Thyroid gland (tissue), 4 donors: ENCODE data around the gene PGM2L1. TPM values are rescaled to one million over a fixed set of nuclear protein-coding genes. Genes with fewer than 3 reads are reported as not detected.

Experiments used
- DNase-seq, 2 donors: peaks; one replicate each; pipeline ENCODE4 v3.0.0-alpha.2; 2019
- H3K27ac ChIP-seq, 3 donors: fragments of 200-600 bp; sonication (generic); 1 replicate in 2 of 3; 2 replicates in 1 of 3; pipeline ENCODE4 v1.5.1; 2016 to 2019; ENCODE audit warnings: mild to moderate bottlenecking in 1 of 3, moderate library complexity in 1 of 3
- H3K27me3 ChIP-seq: fragments of 200-600 bp; sonication (generic); one replicate; pipeline ENCODE4 v1.5.1; 2019
- H3K36me3 ChIP-seq, 2 donors: fragments of 200-600 bp; sonication (generic); one replicate each; pipeline ENCODE4 v1.5.1; 2016 to 2019
- H3K4me1 ChIP-seq, 2 donors: fragments of 200-600 bp; sonication (generic); one replicate each; pipeline ENCODE4 v1.5.1; 2017 to 2019
- H3K4me3 ChIP-seq, 3 donors: fragments of 200-600 bp; sonication (generic); replicated peaks in 1 of 3; 1 replicate in 2 of 3; 2 replicates in 1 of 3; pipeline ENCODE4 v1.5.1; 2016; ENCODE audit warnings: mild to moderate bottlenecking in 1 of 3
- H3K9me3 ChIP-seq: fragments of 200-600 bp; sonication (generic); one replicate; pipeline ENCODE4 v1.5.1; 2017
- CTCF ChIP-seq, 6 experiments: fragments of 200-600 bp in 3 of 6; fragments of 450-650 bp in 3 of 6; sonication (generic) in 3 of 6; IDR thresholded peaks; one replicate each; pipeline ENCODE4 v1.5.1; 2016 to 2019; ENCODE audit warnings: antibody characterized with exemption in 6 of 6, mild to moderate bottlenecking in 2 of 6, inconsistent platforms in 1 of 6, moderate library complexity in 1 of 6
- POLR2A ChIP-seq, 2 donors: fragments of 450-650 bp; IDR thresholded peaks; one replicate each; pipeline ENCODE4 v1.6.1; 2017; ENCODE audit warnings: antibody characterized with exemption in 2 of 2, mild to moderate bottlenecking in 2 of 2, moderate library complexity in 1 of 2
- WGBS, 2 donors: methylation state at CpG; one replicate each; pipeline ENCODE4 v1.1.5; 2017; 5-methylcytosine and 5-hydroxymethylcytosine counted together
- intact Hi-C: fragments of 100-400 bp; cut with DNase I; formaldehyde crosslinking; loops from one replicate; pipeline ENCODE4 v1.15.1; 2023
- total RNA-seq, 4 donors: library from RNA; depleted of rRNA; stranded (reverse); fragments of >200 nt; gene quantifications; one replicate each; pipeline ENCODE4 v1.2.3, GENCODE V29; 2016

The PGM2L1 gene
- total RNA-seq, 4 donors from 2014 or later, result 5.0 to 11.4 (median 5.6) TPM

DNA sequence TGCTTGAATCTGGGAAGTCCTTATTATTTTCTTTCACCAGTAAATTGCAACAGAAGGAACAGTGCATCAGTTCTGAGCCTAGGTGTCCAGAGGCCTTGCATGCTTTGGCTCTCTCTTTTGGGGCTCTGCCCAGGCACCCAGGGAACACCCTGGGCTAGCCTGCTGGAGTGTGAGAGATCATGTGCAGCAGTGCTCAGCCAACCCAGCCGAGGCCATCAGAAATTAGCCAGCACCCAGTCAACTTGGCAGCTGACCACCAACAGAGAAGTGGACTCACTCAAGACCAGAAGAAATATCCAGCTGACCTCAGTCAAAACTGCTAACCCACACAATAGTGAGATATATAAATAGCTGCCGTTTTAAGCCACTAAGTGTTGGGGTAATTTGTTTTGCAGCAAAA lies 75.6 kb downstream of the PGM2L1 start:
- Histone ChIP-seq H3K4me1 (peaks cover 50 to 65% of the 10 kb centered on the region in 2 donors), H3K27ac (peak overlapping the region; percentile 44 to 51 (median 45)), H3K9me3 (no peaks in the 10 kb centered on the region), H3K27me3 (no peaks in the 10 kb centered on the region), H3K4me3 (no peak overlapping the region), H3K36me3 (no peaks in the 10 kb centered on the region)
- WGBS, 2 donors, result 7 to 10% methylated on average over 2 of the region's 2 CpGs
- intact Hi-C loops, result no loop called here
- TF ChIP-seq CTCF (IDR thresholded peaks at IDR 0.05), result peak in 1 of 6 experiments; percentile 8
- TF ChIP-seq POLR2A (IDR thresholded peaks at IDR 0.05), result no peak
- peak; percentile 94 to 96 for DNase-seq

DNA sequence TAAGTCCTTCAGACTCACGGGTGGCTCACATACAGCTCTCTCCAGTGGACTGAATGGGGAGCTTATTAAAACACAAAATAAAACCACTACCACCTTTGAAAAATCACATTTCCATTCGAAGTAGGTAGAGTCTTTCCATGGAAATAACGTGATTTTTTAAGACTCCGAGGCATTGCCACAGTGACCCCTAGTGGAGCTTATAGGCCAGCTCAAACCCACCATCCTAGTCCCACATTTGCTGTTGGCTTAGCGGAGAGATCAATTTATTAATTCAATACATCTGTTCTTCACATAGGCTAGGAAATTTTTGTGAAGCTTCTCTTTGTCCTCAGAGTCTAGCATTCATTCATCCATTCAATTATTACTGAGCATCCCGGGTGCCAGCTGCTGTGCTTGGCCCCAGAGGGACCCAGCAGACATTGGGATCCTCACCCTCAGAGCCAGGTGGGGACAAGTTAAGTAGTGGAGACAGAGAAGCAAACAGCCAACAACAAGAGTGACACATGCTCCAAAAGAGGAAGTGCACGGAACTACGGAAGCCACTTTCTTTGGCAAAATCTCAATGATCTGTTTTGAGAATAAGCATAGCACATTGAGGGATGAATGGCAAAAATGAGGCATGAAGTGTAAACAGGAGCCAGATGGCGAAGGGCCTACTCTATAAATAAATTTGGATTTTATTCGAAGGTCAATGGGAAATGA lies 76.6 kb downstream of the PGM2L1 start:
- Histone ChIP-seq H3K9me3 (no peaks in the 10 kb centered on the region), H3K4me1 (peaks cover 43 to 55% of the 10 kb centered on the region in 2 donors), H3K27me3 (no peaks in the 10 kb centered on the region), H3K27ac (peak overlapping the region in 2 of 3 donors; percentile 44 to 51), H3K4me3 (no peak overlapping the region), H3K36me3 (no peaks in the 10 kb centered on the region)
- 39 to 45% methylated on average over 10 of the region's 10 CpGs for WGBS, 2 donors
- DNase-seq, result peak in 1 of 2 donors; percentile 39
- intact Hi-C loops, result no loop called here
- TF ChIP-seq CTCF (IDR thresholded peaks at IDR 0.05) (peak in 4 of 6 experiments; percentile 34 to 56 (median 49)), POLR2A (IDR thresholded peaks at IDR 0.05) (no peak)

GRCh38 chr11:74320538-74320937 lies 77.7 kb downstream of the PGM2L1 start:
- intact Hi-C loops, result no loop called here

GRCh38 chr11:74319139-74319816 lies 79.0 kb downstream of the PGM2L1 start:
- Histone ChIP-seq H3K4me1 (peaks cover 28 to 37% of the 10 kb centered on the region in 2 donors), H3K27ac (peak overlapping the region in 2 of 3 donors; percentile 6 to 23), H3K27me3 (no peaks in the 10 kb centered on the region), H3K9me3 (no peaks in the 10 kb centered on the region), H3K36me3 (no peaks in the 10 kb centered on the region), H3K4me3 (no peak overlapping the region)
- DNase-seq, result no peak
- TF ChIP-seq POLR2A (IDR thresholded peaks at IDR 0.05) (no peak), CTCF (IDR thresholded peaks at IDR 0.05) (no peak)
- intact Hi-C loops, result no loop called here
- 74 to 79% methylated on average over 5 of the region's 5 CpGs for WGBS, 2 donors

More at GRCh38 chr11:74320538-74320937, 77.7 kb downstream of the PGM2L1 start:
- Histone ChIP-seq H3K9me3 (no peaks in the 10 kb centered on the region), H3K36me3 (no peaks in the 10 kb centered on the region), H3K4me3 (no peak overlapping the region), H3K27me3 (no peaks in the 10 kb centered on the region), H3K4me1 (peaks cover 32 to 44% of the 10 kb centered on the region in 2 donors), H3K27ac (no peak overlapping the region)
- DNase-seq, result no peak
- TF ChIP-seq CTCF (IDR thresholded peaks at IDR 0.05), result no peak
- no peak for TF ChIP-seq POLR2A (IDR thresholded peaks at IDR 0.05)
- 71 to 84% methylated on average over 2 of the region's 2 CpGs for WGBS, 2 donors
